Keratinocyte (primary cell): ENCODE results near the gene RIC8A. TPM values are rescaled to one million over a fixed set of nuclear protein-coding genes. Genes with fewer than 3 reads are reported as not detected.

ENCODE experiments used
- DNase-seq: peaks from one replicate; pipeline ENCODE4 v3.0.0-alpha.2; 2011; ENCODE audit warnings: low read depth, missing footprints, low spot score
- FAIRE-seq: peaks from 2 replicates; lab custom pipeline; 2011; peaks lifted over from hg19 to GRCh38; lab: Jason Lieb, UNC
- H2AFZ ChIP-seq: 2 replicates; pipeline ENCODE4 v1.6.0; 2012; ENCODE audit warnings: low read length, control low read depth, inconsistent platforms; ENCODE audit not compliant: control insufficient read depth
- H3K27ac ChIP-seq: 2 replicates; pipeline ENCODE4 v1.5.1; 2011; ENCODE audit warnings: low read length; ENCODE audit not compliant: control insufficient read depth, insufficient read depth
- H3K27me3 ChIP-seq: 3 replicates; pipeline ENCODE4 v1.6.0; 2011; ENCODE audit warnings: low read length; ENCODE audit not compliant: control insufficient read depth, insufficient read depth; ENCODE audit errors: extremely low read depth
- H3K36me3 ChIP-seq, 2 experiments: 2 replicates in 1 of 2; 3 replicates in 1 of 2; pipeline ENCODE4 v1.5.1; 2011; ENCODE audit warnings: low read length in 2 of 2, mild to moderate bottlenecking in 1 of 2; ENCODE audit not compliant: control insufficient read depth in 2 of 2, insufficient read depth in 2 of 2; ENCODE audit errors: extremely low read depth in 1 of 2
- H3K4me1 ChIP-seq: 3 replicates; pipeline ENCODE4 v1.5.1; 2011; ENCODE audit warnings: low read length; ENCODE audit not compliant: control insufficient read depth, insufficient read depth; ENCODE audit errors: extremely low read depth
- H3K4me2 ChIP-seq: 3 replicates; pipeline ENCODE4 v1.6.0; 2011; ENCODE audit warnings: low read depth, low read length; ENCODE audit not compliant: control insufficient read depth, insufficient read depth; ENCODE audit errors: extremely low read depth
- H3K4me3 ChIP-seq, 3 experiments: fragments of 200-600 bp in 1 of 3; sonication (generic) in 1 of 3; 2 replicates in 2 of 3; 3 replicates in 1 of 3; pipeline ENCODE4 v1.5.1; 2011 to 2016; ENCODE audit warnings: low read length in 3 of 3, mild to moderate bottlenecking in 3 of 3, control low read depth in 2 of 3, inconsistent platforms in 1 of 3, low read depth in 1 of 3, mixed read lengths in 1 of 3, mixed run types in 1 of 3, moderate library complexity in 1 of 3; ENCODE audit not compliant: control insufficient read depth in 2 of 3, insufficient read depth in 2 of 3; ENCODE audit errors: extremely low read depth in 1 of 3
- H3K79me2 ChIP-seq: 2 replicates; pipeline ENCODE4 v1.6.0; 2012; ENCODE audit warnings: low read length; ENCODE audit not compliant: control insufficient read depth, insufficient read depth
- H3K9ac ChIP-seq: 3 replicates; pipeline ENCODE4 v1.6.0; 2011; ENCODE audit warnings: low read length; ENCODE audit not compliant: control insufficient read depth, insufficient read depth; ENCODE audit errors: extremely low read depth
- H3K9me1 ChIP-seq: 3 replicates; pipeline ENCODE4 v1.6.0; 2011; ENCODE audit warnings: low read length; ENCODE audit not compliant: control insufficient read depth, insufficient read depth; ENCODE audit errors: extremely low read depth
- H3K9me3 ChIP-seq: 2 replicates; pipeline ENCODE4 v1.5.1; 2012; ENCODE audit warnings: low read depth, low read length; ENCODE audit not compliant: control insufficient read depth
- H4K20me1 ChIP-seq: 3 replicates; pipeline ENCODE4 v1.6.0; 2011; ENCODE audit warnings: low read length; ENCODE audit not compliant: control insufficient read depth, insufficient read depth; ENCODE audit errors: extremely low read depth
- EZH2 ChIP-seq: IDR thresholded peaks from one replicate; pipeline ENCODE4 v1.6.1; 2012; ENCODE audit warnings: inconsistent platforms, mild to moderate bottlenecking, low read length, moderate library complexity
- dilution Hi-C: fragments of 300-500 bp; cut with MboI; formaldehyde crosslinking; loops from one replicate; pipeline ENCODE4 v1.7.0; 2020; ENCODE audit warnings: low sequenced_read_pairs; ENCODE audit not compliant: extremely low pct_ligation_motif_present
- polyA plus RNA-seq, 5 experiments: library from polyadenylated mRNA; depleted of rRNA in 3 of 5; stranded (reverse) in 3 of 5; stranded (forward) in 1 of 5; unstranded in 1 of 5; fragments of >200 nt; gene quantifications; 1 replicate in 1 of 5; 2 replicates in 3 of 5; 3 replicates in 1 of 5; pipeline versions ENCODE4 v1.2.1 to v1.2.3, GENCODE V29; 2011 to 2012; ENCODE audit warnings: missing spikeins in 2 of 5, low read depth in 1 of 5, low replicate concordance in 1 of 5
- TF ChIP-seq, protein P1 (sequence below), 3 experiments: IDR thresholded peaks in 1 of 3; conservative IDR thresholded peaks in 1 of 3; optimal IDR thresholded peaks in 1 of 3; 2 replicates in 2 of 3; 3 replicates in 1 of 3; pipeline versions ENCODE3 to v1.5.1; 2011; ENCODE audit warnings: low read length in 3 of 3, mild to moderate bottlenecking in 3 of 3, moderate library complexity in 2 of 3, control low read depth in 1 of 3, inconsistent platforms in 1 of 3; ENCODE audit not compliant: insufficient read depth in 2 of 3; ENCODE audit errors: extremely low read depth in 1 of 3

RIC8A gene
- polyA plus RNA-seq, 1 donor (not counting 4 experiments of a cell fraction or from before 2014, with no cell fraction given): 120 TPM

DNA sequence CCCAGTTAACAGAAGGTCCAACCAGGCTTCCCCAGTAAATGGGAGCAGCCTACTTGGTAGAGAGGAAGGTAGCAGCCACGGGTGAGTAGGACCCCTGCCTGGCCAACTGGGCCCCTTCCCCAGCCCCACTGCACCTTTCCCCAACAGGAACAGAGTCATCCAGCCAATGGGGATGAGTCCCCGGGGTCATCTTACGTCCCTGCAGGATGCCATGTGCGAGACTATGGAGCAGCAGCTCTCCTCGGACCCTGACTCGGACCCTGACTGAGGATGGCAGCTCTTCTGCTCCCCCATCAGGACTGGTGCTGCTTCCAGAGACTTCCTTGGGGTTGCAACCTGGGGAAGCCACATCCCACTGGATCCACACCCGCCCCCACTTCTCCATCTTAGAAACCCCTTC, 6.6 kb downstream of the RIC8A start:
- no peak for TF ChIP-seq EZH2
- TF ChIP-seq, protein P1, sequence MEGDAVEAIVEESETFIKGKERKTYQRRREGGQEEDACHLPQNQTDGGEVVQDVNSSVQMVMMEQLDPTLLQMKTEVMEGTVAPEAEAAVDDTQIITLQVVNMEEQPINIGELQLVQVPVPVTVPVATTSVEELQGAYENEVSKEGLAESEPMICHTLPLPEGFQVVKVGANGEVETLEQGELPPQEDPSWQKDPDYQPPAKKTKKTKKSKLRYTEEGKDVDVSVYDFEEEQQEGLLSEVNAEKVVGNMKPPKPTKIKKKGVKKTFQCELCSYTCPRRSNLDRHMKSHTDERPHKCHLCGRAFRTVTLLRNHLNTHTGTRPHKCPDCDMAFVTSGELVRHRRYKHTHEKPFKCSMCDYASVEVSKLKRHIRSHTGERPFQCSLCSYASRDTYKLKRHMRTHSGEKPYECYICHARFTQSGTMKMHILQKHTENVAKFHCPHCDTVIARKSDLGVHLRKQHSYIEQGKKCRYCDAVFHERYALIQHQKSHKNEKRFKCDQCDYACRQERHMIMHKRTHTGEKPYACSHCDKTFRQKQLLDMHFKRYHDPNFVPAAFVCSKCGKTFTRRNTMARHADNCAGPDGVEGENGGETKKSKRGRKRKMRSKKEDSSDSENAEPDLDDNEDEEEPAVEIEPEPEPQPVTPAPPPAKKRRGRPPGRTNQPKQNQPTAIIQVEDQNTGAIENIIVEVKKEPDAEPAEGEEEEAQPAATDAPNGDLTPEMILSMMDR (optimal IDR thresholded peaks at IDR 0.05 in 1 of 3, IDR thresholded peaks at IDR 0.05 in 1 of 3, conservative IDR thresholded peaks at IDR 0.05 in 1 of 3; ENCODE audit: extremely low read depth in 1 of 3, insufficient read depth in 2 of 3, low read length in 3 of 3): no peak
- Histone ChIP-seq H3K79me2 (peaks cover 38% of the 10 kb centered on the region), H3K9me1 (no peaks in the 10 kb centered on the region), H3K27me3 (no peaks in the 10 kb centered on the region), H2AFZ (no peak overlapping the region), H3K4me2 (no peak overlapping the region), H3K36me3 (peaks cover 40 to 64% of the 10 kb centered on the region in 2 experiments), H3K27ac (no peak overlapping the region), H3K9ac (no peak overlapping the region), H3K4me1 (peaks cover 21% of the 10 kb centered on the region), H3K4me3 (no peak overlapping the region), H3K9me3 (no peaks in the 10 kb centered on the region), H4K20me1 (peaks cover 3% of the 10 kb centered on the region)
- FAIRE-seq (no peak), DNase-seq (no peak)
- dilution Hi-C loops: no loop called here

DNA sequence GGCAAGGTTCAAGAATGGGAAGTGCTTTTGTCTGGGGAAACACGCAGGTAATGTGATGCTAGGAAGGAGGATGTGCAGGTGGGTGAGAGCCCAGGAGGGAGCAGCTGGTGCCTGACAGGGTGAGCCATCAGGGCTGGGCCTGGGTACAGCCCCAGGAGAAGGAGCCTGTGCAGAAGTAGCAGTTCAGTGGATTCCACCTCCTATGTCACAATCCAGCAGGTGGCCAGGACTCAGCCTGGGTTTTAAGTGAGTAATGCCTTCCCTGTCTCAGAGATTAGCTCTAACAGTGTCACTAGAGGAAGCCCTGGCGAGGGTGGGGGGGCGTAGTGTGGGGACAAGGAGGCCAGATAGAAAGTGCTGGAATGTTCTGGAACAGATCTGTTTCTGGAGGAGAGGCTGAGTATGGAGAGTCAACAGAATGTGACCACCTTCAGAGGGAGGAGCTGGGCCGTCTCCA, 8.1 kb downstream of the RIC8A start:
- Histone ChIP-seq H2AFZ (no peak overlapping the region), H3K27ac (no peak overlapping the region), H3K9me1 (no peaks in the 10 kb centered on the region), H3K79me2 (peaks cover 23% of the 10 kb centered on the region), H3K36me3 (peaks cover 35 to 50% of the 10 kb centered on the region in 2 experiments), H3K4me3 (no peak overlapping the region), H3K9ac (no peak overlapping the region), H3K27me3 (no peaks in the 10 kb centered on the region), H3K9me3 (no peaks in the 10 kb centered on the region), H3K4me2 (no peak overlapping the region), H4K20me1 (peaks cover 3% of the 10 kb centered on the region), H3K4me1 (peaks cover 7% of the 10 kb centered on the region)
- dilution Hi-C loops: no loop called here
- FAIRE-seq: no peak
- no peak for TF ChIP-seq EZH2
- TF ChIP-seq, protein P1 (optimal IDR thresholded peaks at IDR 0.05 in 1 of 3, IDR thresholded peaks at IDR 0.05 in 1 of 3, conservative IDR thresholded peaks at IDR 0.05 in 1 of 3; ENCODE audit: extremely low read depth in 1 of 3, insufficient read depth in 2 of 3, low read length in 3 of 3): no peak
- no peak for DNase-seq
